ENCODE measurements around the gene CUBN. TPM values are rescaled to one million over a fixed set of nuclear protein-coding genes. Genes with fewer than 3 reads are reported as not detected.

CUBN gene
- polyA plus RNA-seq, 2 of the 4 experiments (the other 2 are of a cell fraction) = 0.08 to 0.28 TPM

- TF ChIP-seq CHD2 (IDR thresholded peaks at IDR 0.05; ENCODE audit: low read length, partially characterized antibody) = no peak
These were observed 15.1 kb upstream of the CUBN start (continued) for GRCh38 chr10:17144757-17145156.

- POLR2A ChIA-PET = no interaction called here
- Histone ChIP-seq H3K4me2 (no peak overlapping the region), H3K27ac (no peak overlapping the region), H3K9me3 (0 out of 3 replicates have a peak, but pooled peaks cover 4% of the 10 kb centered on the region), H3K4me1 (no peaks in the 10 kb centered on the region), H3K4me3 (no peak overlapping the region)
- FAIRE-seq = no peak
- CTCF ChIA-PET = interaction anchor here (0.9 to 1.6 kb wide), 2 partner anchors 86 to 316 kb away, joined by 3 to 6 read pairs; no protein-coding TSS in a partner anchor
- no peak for DNase-seq (ENCODE audit: low read depth in 1 of 2, low spot score in 1 of 2)
- WGBS (ENCODE audit: missing lambda C conversion rate) = 82% methylated on average over 2 of the region's 2 CpGs
- ATAC-seq = no peak
- no peak for TF ChIP-seq REST (IDR thresholded peaks at IDR 0.05)
- no peak for TF ChIP-seq BHLHE40 (IDR thresholded peaks at IDR 0.05; ENCODE audit: low read depth, low read length)
- no peak for TF ChIP-seq HMGXB4 (CRISPR knock-in tag; IDR thresholded peaks at IDR 0.05; ENCODE audit: borderline replicate concordance)
- TF ChIP-seq HES2 (IDR thresholded peaks at IDR 0.05) = no peak
These were observed 14.4 kb upstream of the CUBN start for GRCh38 chr10:17144032-17144431.

- FAIRE-seq = peak; percentile 28
- POLR2A ChIA-PET = no interaction called here
- 68% methylated on average over 3 of the region's 3 CpGs for WGBS (ENCODE audit: missing lambda C conversion rate)
These were observed 13.6 kb upstream of the CUBN start for GRCh38 chr10:17143055-17143690.

GRCh38 chr10:17141504-17142229 is 12.1 kb upstream of the CUBN start:
- CTCF ChIA-PET = no interaction called here

More at GRCh38 chr10:17143055-17143690, 13.6 kb upstream of the CUBN start:
- Histone ChIP-seq H3K9me3 (0 out of 3 replicates have a peak, but pooled peaks cover 4% of the 10 kb centered on the region), H3K4me2 (no peak overlapping the region), H3K4me1 (no peaks in the 10 kb centered on the region), H3K4me3 (no peak overlapping the region), H3K27ac (no peak overlapping the region)
- CTCF ChIA-PET = interaction anchor here (0.9 kb wide), 1 partner anchor 80 kb away, joined by 3 read pairs; no protein-coding TSS in a partner anchor
- TF ChIP-seq CHD2 (IDR thresholded peaks at IDR 0.05; ENCODE audit: low read length, partially characterized antibody) (no peak), HDAC2 (IDR thresholded peaks at IDR 0.05) (no peak), RAD21 (conservative IDR thresholded peaks at IDR 0.05 in 1 of 2, IDR thresholded peaks at IDR 0.05 in 1 of 2) (no peak)
- DNase-seq (ENCODE audit: low read depth in 1 of 2, low spot score in 1 of 2) (no peak), ATAC-seq (no peak)

More at GRCh38 chr10:17141504-17142229, 12.1 kb upstream of the CUBN start:
- Histone ChIP-seq H3K4me2 (no peak overlapping the region), H3K9me3 (0 out of 3 replicates have a peak, but pooled peaks cover 4% of the 10 kb centered on the region), H3K4me1 (no peaks in the 10 kb centered on the region), H3K27ac (no peak overlapping the region), H3K4me3 (no peak overlapping the region)
- ATAC-seq (no peak), FAIRE-seq (peak; percentile 7), DNase-seq (ENCODE audit: low read depth in 1 of 2, low spot score in 1 of 2) (no peak)
- POLR2A ChIA-PET = no interaction called here
- no peak for TF ChIP-seq HOXA7 (CRISPR knock-in tag; IDR thresholded peaks at IDR 0.05)
- no peak for TF ChIP-seq CHD2 (IDR thresholded peaks at IDR 0.05; ENCODE audit: low read length, partially characterized antibody)
- no peak for TF ChIP-seq KDM5A (IDR thresholded peaks at IDR 0.05)
- TF ChIP-seq FOSB (CRISPR knock-in tag; IDR thresholded peaks at IDR 0.05) = no peak
- no peak for TF ChIP-seq ELK1 (IDR thresholded peaks at IDR 0.05; ENCODE audit: low read depth, low read length)
- WGBS (ENCODE audit: missing lambda C conversion rate) = 90% methylated on average over 1 of the region's 1 CpG
